ENCODE measurements around the gene FER. TPM values are rescaled to one million over a fixed set of nuclear protein-coding genes. Genes with fewer than 3 reads are reported as not detected.

Gene FER
- polyA plus RNA-seq, 1 donor (not counting 4 experiments of a cell fraction or from before 2014, with no cell fraction given): 17.1 TPM

DNA sequence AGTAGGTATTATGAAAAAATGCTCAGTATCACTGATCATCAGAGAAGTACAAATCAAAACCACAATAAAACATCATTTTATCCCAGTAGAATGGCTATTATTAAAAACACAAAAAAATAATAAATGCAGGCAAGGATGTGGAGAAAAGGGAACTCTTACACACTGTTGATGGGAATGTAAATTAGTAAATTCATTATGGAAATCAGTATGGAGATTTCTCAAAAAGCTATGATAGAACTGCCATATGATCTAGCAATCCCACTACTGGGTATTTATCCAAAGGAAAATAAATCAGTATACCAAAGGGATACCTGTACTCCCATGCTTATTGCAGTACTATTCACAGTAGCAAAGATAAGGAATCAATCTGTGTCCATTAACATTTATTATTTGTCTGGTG is 209.6 kb downstream of the FER start:
- TF ChIP-seq, protein P1, sequence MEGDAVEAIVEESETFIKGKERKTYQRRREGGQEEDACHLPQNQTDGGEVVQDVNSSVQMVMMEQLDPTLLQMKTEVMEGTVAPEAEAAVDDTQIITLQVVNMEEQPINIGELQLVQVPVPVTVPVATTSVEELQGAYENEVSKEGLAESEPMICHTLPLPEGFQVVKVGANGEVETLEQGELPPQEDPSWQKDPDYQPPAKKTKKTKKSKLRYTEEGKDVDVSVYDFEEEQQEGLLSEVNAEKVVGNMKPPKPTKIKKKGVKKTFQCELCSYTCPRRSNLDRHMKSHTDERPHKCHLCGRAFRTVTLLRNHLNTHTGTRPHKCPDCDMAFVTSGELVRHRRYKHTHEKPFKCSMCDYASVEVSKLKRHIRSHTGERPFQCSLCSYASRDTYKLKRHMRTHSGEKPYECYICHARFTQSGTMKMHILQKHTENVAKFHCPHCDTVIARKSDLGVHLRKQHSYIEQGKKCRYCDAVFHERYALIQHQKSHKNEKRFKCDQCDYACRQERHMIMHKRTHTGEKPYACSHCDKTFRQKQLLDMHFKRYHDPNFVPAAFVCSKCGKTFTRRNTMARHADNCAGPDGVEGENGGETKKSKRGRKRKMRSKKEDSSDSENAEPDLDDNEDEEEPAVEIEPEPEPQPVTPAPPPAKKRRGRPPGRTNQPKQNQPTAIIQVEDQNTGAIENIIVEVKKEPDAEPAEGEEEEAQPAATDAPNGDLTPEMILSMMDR (optimal IDR thresholded peaks at IDR 0.05 in 1 of 3, IDR thresholded peaks at IDR 0.05 in 1 of 3, conservative IDR thresholded peaks at IDR 0.05 in 1 of 3; ENCODE audit: extremely low read depth in 1 of 3, insufficient read depth in 2 of 3, low read length in 3 of 3): no peak
- TF ChIP-seq EZH2 (IDR thresholded peaks at IDR 0.05; ENCODE audit: low read length): no peak
- Histone ChIP-seq H3K27me3 (ENCODE audit: control insufficient read depth, extremely low read depth, insufficient read depth, low read length) (no peaks in the 10 kb centered on the region), H4K20me1 (ENCODE audit: control insufficient read depth, extremely low read depth, insufficient read depth, low read length) (no peaks in the 10 kb centered on the region), H3K9ac (ENCODE audit: control insufficient read depth, extremely low read depth, insufficient read depth, low read length) (no peak overlapping the region), H3K4me2 (ENCODE audit: control insufficient read depth, extremely low read depth, insufficient read depth, low read depth, low read length) (no peak overlapping the region), H3K4me3 (ENCODE audit: control insufficient read depth in 2 of 3, extremely low read depth in 1 of 3, insufficient read depth in 2 of 3, low read depth in 1 of 3, low read length in 3 of 3) (no peak overlapping the region), H3K9me3 (ENCODE audit: control insufficient read depth, low read depth, low read length) (no peaks in the 10 kb centered on the region), H3K9me1 (ENCODE audit: control insufficient read depth, extremely low read depth, insufficient read depth, low read length) (no peaks in the 10 kb centered on the region), H3K79me2 (ENCODE audit: control insufficient read depth, insufficient read depth, low read length) (no peaks in the 10 kb centered on the region), H3K27ac (ENCODE audit: control insufficient read depth, insufficient read depth, low read length) (no peak overlapping the region), H3K36me3 (ENCODE audit: control insufficient read depth in 2 of 2, extremely low read depth in 1 of 2, insufficient read depth in 2 of 2, low read length in 2 of 2) (peaks cover 0 to 2% of the 10 kb centered on the region in 2 experiments), H2AFZ (ENCODE audit: control insufficient read depth, low read length) (no peak overlapping the region), H3K4me1 (ENCODE audit: control insufficient read depth, extremely low read depth, insufficient read depth, low read length) (no peaks in the 10 kb centered on the region)
- FAIRE-seq (no peak), DNase-seq (ENCODE audit: low read depth, low spot score) (no peak)
- dilution Hi-C loops (cut with MboI; ENCODE audit: extremely low pct_ligation_motif_present, low sequenced_read_pairs): no loop called here

DNA sequence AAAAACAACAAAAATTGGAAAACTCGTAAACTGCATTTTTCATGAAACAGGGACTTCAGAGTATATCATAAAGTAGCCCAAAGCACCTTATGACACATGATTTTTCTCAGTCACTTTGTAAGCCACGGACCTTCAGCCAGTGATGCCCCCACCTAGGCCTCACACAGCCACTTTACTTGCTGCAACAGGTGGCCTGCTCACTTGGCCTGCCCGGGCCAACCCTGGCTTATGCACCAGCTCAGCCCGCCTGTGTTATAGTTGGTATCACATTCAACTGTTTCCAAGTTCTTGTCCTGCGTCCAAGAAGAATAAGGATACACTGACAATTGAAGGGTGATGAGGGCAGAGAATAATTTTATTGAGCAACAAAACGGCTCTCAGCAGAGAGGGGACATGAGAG is 219.2 kb downstream of the FER start:
- no peaks in the 10 kb centered on the region for H3K9me3 ChIP-seq (ENCODE audit: control insufficient read depth, low read depth, low read length)
- H3K9ac ChIP-seq (ENCODE audit: control insufficient read depth, extremely low read depth, insufficient read depth, low read length): no peak overlapping the region
- dilution Hi-C loops (cut with MboI; ENCODE audit: extremely low pct_ligation_motif_present, low sequenced_read_pairs): no loop called here
- no peaks in the 10 kb centered on the region for H4K20me1 ChIP-seq (ENCODE audit: control insufficient read depth, extremely low read depth, insufficient read depth, low read length)
- no peaks in the 10 kb centered on the region for H3K9me1 ChIP-seq (ENCODE audit: control insufficient read depth, extremely low read depth, insufficient read depth, low read length)
- H3K4me2 ChIP-seq (ENCODE audit: control insufficient read depth, extremely low read depth, insufficient read depth, low read depth, low read length): no peak overlapping the region
- H3K79me2 ChIP-seq (ENCODE audit: control insufficient read depth, insufficient read depth, low read length): no peaks in the 10 kb centered on the region
- no peak overlapping the region for H3K27ac ChIP-seq (ENCODE audit: control insufficient read depth, insufficient read depth, low read length)
- no peak for DNase-seq (ENCODE audit: low read depth, low spot score)
- H3K4me1 ChIP-seq (ENCODE audit: control insufficient read depth, extremely low read depth, insufficient read depth, low read length): no peaks in the 10 kb centered on the region
- no peaks in the 10 kb centered on the region for H3K27me3 ChIP-seq (ENCODE audit: control insufficient read depth, extremely low read depth, insufficient read depth, low read length)
- H3K4me3 ChIP-seq (ENCODE audit: control insufficient read depth in 2 of 3, extremely low read depth in 1 of 3, insufficient read depth in 2 of 3, low read depth in 1 of 3, low read length in 3 of 3): no peak overlapping the region
- TF ChIP-seq EZH2 (IDR thresholded peaks at IDR 0.05; ENCODE audit: low read length): no peak
- TF ChIP-seq, protein P1 (optimal IDR thresholded peaks at IDR 0.05 in 1 of 3, IDR thresholded peaks at IDR 0.05 in 1 of 3, conservative IDR thresholded peaks at IDR 0.05 in 1 of 3; ENCODE audit: extremely low read depth in 1 of 3, insufficient read depth in 2 of 3, low read length in 3 of 3): no peak
- no peaks in the 10 kb centered on the region for H3K36me3 ChIP-seq (ENCODE audit: control insufficient read depth in 2 of 2, extremely low read depth in 1 of 2, insufficient read depth in 2 of 2, low read length in 2 of 2)
- no peak overlapping the region for H2AFZ ChIP-seq (ENCODE audit: control insufficient read depth, low read length)
- no peak for FAIRE-seq

Data from keratinocyte (primary cell).